PFSK-1 (cell line): ENCODE results near the gene DACT2.

ENCODE experiments used
- FOXP2 ChIP-seq: optimal IDR thresholded peaks from 2 replicates; pipeline ENCODE3; 2011; ENCODE audit warnings: borderline replicate concordance, control low read depth, inconsistent platforms; ENCODE audit not compliant: insufficient read depth; ENCODE audit errors: extremely low read length, extremely low read depth
- POLR2AphosphoS5 ChIP-seq: IDR thresholded peaks from 2 replicates; pipeline ENCODE4 v1.6.1; 2012; ENCODE audit warnings: low read depth, mild to moderate bottlenecking, control low read depth, low read length, moderate library complexity
- REST ChIP-seq, 2 experiments: IDR thresholded peaks; 2 replicates each; pipeline versions ENCODE4 v1.6.1 to v1.8.0; 2011 to 2012; ENCODE audit warnings: low read depth in 2 of 2, low read length in 2 of 2, control low read depth in 1 of 2, inconsistent platforms in 1 of 2, mild to moderate bottlenecking in 1 of 2, moderate library complexity in 1 of 2; ENCODE audit not compliant: insufficient read depth in 1 of 2
- SIN3A ChIP-seq: IDR thresholded peaks from 2 replicates; pipeline ENCODE4 v1.6.1; 2012; ENCODE audit warnings: mild to moderate bottlenecking, low read length, moderate library complexity, borderline replicate concordance; ENCODE audit not compliant: insufficient read depth
- TAF1 ChIP-seq: IDR thresholded peaks from 2 replicates; pipeline ENCODE4 v1.6.1; 2012; ENCODE audit warnings: low read length, control low read depth, borderline replicate concordance; ENCODE audit not compliant: insufficient read depth

The DACT2 gene

GRCh38 chr6:168318090-168318489 is 1.5 kb downstream of the DACT2 start:
- no peak for TF ChIP-seq SIN3A
- TF ChIP-seq FOXP2 = no peak
- no peak for TF ChIP-seq REST (IDR thresholded peaks at IDR 0.05; ENCODE audit: insufficient read depth in 1 of 2, low read depth in 2 of 2, low read length in 2 of 2)
- TF ChIP-seq TAF1 = no peak
- no peak for TF ChIP-seq POLR2AphosphoS5

- TF ChIP-seq REST (IDR thresholded peaks at IDR 0.05; ENCODE audit: insufficient read depth in 1 of 2, low read depth in 2 of 2, low read length in 2 of 2) = no peak
- no peak for TF ChIP-seq FOXP2
- TF ChIP-seq TAF1 = no peak
- no peak for TF ChIP-seq SIN3A
- no peak for TF ChIP-seq POLR2AphosphoS5
Observed at GRCh38 chr6:168315596-168315995, 4.0 kb downstream of the DACT2 start.

GRCh38 chr6:168314948-168315347 is 4.6 kb downstream of the DACT2 start:
- TF ChIP-seq POLR2AphosphoS5 = no peak
- TF ChIP-seq REST (IDR thresholded peaks at IDR 0.05; ENCODE audit: insufficient read depth in 1 of 2, low read depth in 2 of 2, low read length in 2 of 2) = no peak
- TF ChIP-seq TAF1 = no peak
- no peak for TF ChIP-seq SIN3A
- TF ChIP-seq FOXP2 = no peak

GRCh38 chr6:168314021-168314420 is 5.6 kb downstream of the DACT2 start:
- TF ChIP-seq FOXP2 = no peak

GRCh38 chr6:168313431-168314011 is 6.1 kb downstream of the DACT2 start:
- no peak for TF ChIP-seq REST (IDR thresholded peaks at IDR 0.05; ENCODE audit: insufficient read depth in 1 of 2, low read depth in 2 of 2, low read length in 2 of 2)
- TF ChIP-seq FOXP2 = no peak
- no peak for TF ChIP-seq POLR2AphosphoS5
